GM21528 (cell line): ENCODE data around the gene PLD5.
"Not testable (repeated sequence)": the region's sequence is repeated elsewhere in the genome, so short reads cannot be mapped to it uniquely, and the experiment has no call there.

Experiments used
- ATAC-seq: cut with Tn5 transposase; IDR thresholded peaks from one replicate; pipeline ENCODE4 v1.9.1; 2021; ENCODE audit warnings: mild to moderate bottlenecking, moderate library complexity; ENCODE audit not compliant: unreplicated experiment, low FRiP score

Gene PLD5

GRCh38 chr1:242219298-242219901 is 305.1 kb downstream of the PLD5 start:
- no peak for ATAC-seq

DNA sequence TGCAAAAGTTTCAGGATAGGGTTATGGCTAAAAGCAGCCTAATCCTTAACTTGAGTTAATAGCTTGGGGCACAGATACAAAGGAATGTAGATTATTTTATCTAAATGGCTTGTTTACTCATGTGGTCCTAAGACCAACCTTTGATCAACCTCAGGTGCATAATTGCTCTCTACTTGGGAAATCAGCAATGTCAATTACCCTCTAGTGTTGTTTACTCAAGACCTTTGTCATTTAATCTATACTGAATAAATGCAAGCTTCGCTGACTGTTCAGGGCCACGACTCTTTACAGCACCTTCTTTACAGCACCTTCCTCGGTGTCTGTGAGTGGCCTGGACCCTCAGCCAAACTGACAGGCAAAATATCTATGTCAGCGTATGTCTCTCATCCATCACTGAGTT is 308.1 kb downstream of the PLD5 start:
- no peak for ATAC-seq

DNA sequence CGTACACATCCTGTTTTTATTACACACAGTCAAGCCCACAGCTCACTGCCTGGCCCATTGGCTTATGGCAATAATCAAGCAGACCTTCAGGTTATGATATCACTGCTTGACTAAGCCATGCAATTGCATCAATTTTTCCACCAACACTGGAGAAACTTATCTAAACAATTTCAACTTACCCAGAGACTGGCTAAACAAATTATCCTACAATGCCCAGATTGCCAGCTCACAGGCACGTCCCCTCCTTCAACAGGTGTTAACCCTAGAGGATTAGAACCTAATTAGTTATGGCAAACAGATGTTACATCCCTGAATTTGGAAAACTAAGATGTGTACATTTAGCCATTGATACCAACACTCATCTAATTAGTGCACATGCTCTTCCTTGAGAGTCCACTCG is 310.0 kb downstream of the PLD5 start:
- ATAC-seq: not testable (repeated sequence)

- ATAC-seq: not testable (repeated sequence)
Measured at GRCh38 chr1:242212961-242213360, 311.5 kb downstream of the PLD5 start.

- ATAC-seq: no peak
Measured at GRCh38 chr1:242212401-242212800, 312.1 kb downstream of the PLD5 start.

DNA sequence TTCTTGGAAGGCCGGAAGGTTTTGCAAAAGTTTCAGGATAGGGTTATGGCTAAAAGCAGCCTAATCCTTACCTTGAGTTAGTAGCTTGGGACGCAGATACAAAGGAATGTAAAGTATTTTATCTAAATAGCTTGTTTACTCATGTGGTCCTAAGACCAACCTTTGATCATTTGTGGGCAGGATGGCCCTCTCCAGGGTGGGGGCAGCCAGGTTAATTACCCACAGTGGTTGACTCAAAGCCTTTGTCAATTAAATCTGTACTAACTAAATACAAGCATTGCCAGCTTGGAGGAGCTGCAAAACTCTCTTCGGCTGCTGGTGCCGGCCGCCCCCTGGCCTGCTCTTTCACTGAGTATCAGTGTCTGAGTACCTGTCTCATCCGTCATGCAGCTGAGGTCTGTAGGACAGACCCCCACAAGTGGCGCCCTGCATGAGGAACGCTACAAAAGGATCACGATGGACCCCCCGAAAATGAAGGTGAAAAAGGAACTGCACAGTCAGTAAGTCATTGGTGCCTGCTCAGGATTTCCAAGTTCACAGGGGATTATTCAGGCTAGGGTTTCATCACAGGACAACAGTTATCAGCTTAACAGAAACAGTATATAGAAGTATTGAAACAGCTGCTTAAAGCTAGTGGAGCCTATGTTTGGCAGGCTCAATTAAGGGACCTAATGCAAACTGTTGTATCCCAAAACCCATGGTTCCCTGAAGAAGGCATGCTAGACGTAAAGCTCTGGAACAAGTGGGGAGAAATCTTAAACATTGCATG is 313.1 kb downstream of the PLD5 start:
- ATAC-seq: no peak

GRCh38 chr1:242210316-242210715 is 314.2 kb downstream of the PLD5 start:
- ATAC-seq: not testable (repeated sequence)

- no peak for ATAC-seq
Measured at GRCh38 chr1:242209063-242209462, 315.4 kb downstream of the PLD5 start.

DNA sequence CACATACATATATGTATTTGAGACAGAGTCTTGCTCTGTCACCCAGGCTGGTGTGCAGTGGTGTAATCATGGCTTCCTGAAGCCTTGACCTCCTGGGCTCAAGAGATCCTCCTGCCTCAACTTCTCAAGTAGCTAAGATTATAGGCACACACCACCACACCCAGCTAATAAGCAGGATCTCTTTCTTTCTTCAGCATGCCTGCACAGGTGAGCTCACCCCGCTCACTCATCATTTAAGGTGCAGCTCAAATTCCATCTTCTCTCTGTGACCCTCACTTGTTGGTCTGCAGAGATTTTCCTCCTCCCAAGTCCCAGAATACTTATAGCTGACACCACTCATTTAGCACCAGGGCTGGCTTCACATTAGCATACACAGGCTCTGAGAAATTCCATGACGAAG is 316.5 kb downstream of the PLD5 start:
- ATAC-seq: no peak

GRCh38 chr1:242206994-242207393 is 317.5 kb downstream of the PLD5 start:
- no peak for ATAC-seq

DNA sequence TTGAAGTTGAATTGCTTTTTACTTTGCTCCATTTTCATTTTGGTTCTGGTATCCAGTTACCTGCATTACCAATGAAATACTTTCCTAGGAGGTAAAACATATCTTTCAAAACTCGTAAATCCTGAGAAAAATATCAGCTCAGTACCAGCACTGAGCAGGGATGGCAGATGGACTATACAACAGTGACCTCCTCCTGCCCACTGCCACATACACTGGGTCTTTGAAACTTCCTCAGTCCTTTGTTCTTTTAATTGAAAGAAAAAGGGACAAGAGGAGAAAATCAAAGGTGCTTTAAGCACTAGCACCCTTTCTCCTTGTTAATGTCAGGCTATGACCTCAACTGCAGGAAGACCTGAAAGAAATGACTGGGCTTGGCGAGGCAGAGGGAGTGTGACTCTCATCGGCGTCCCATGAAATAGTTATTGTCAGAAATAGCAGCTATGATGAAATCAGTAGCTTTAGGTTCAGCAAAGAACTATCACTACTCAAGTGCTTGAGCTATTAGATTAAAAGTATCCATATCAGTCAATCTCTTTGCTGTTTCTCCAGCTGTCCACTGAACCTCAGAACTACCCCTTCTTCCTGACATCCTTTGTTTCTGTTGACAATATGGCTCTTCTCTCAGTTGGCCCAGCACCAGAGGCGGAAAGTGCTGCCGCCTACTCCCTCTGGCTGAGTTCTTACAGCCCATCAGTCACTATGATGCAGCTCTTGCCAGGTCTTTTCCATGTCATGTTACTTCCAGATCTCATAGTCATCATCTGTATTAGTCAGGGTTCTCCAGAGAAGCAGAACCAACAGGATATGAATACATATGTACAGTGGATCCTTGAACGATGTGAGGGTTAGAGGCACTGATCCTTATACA is 318.6 kb downstream of the PLD5 start:
- no peak for ATAC-seq

- no peak for ATAC-seq
Measured at GRCh38 chr1:242203262-242203661, 321.2 kb downstream of the PLD5 start.

DNA sequence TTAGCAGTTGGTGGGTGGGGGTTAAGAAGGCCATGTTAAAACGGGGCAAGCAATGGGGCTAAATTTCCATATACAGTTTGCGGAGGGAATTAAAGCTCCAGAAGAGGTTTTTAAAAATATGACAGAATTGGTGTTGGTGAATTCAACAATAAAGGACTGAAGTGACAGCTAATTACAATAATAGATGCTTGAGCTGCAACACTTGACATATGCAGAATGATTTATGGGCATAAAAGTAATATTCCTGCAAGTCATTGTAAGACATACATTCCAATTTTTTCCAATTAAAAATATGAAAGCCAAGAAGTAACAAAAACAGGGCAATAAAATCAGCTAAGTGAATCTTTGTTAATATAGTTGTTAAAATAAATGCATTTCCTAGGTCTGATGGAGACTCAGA is 323.4 kb downstream of the PLD5 start:
- ATAC-seq: no peak

DNA sequence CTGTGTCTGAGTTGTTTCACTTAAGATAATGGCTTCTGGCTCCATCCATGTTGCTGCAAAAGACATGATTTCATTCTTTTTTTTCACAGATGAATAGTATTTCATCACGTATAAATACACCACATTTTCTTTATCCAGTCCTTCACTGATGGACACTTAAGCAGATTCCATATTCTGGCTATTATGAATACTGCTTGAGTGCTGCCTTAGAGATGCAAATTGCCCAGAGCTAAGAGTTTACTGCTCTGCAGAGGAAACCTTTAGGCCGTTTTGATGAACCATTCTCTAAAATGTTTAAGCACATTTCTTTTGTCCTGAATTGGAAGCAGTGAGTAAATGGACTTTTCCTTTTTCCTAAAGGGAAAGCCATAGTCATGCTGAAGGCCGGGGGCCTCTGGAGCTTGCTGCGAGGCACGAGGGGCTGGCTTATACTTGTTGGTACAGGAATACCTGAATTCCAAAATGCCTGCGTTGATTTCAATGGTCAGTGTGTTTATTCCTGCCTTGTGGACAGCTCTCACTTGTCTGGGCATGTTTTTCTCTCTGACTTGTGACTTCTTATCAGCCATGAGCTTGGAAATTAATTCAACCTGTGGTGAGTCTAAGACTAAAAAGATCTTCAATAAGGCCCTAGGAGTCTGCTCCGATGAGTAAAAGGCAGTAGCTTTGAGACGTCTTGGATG is 324.6 kb downstream of the PLD5 start:
- no peak for ATAC-seq

DNA sequence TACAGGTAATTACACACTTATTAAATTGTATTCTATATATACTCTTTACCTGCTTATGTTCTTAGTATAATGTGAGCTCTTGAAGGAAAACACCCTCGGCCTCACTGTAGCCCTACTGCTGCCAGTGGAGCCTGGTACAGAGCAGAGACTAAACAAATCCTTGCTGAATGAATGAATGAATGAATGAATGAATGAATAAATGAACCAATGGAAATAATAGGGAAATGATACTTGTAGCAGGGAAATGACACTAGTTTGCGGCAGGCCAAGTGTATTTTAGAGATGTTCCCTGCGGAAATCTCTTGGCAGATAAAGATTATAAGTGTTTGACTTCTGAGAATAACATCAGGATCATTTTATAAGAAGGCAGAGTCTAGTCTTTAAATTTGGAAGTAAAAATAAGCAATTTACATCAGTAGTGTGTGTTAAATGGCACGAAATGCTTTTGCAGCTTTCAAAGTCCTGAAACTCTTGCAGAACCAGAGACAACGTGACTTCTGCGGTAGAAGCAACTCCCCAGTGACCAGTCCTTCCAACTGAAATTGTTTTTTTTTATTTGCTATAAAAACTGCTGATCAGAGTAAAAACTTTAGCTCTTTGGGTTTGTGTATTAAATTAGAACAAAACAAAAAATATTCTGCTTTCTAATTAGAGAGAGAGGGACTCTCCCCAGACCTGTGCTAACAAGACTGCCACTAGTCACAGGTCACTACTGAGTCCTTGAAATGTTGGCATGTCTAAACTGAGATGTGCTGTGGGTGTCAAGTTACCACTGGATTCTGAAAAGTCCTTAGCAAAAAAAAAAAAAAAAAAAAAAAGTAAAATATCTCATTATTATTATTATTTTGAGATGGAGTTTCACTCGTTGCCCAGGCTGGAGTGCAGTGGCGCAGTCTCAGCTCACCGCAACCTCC is 326.3 kb downstream of the PLD5 start:
- no peak for ATAC-seq

DNA sequence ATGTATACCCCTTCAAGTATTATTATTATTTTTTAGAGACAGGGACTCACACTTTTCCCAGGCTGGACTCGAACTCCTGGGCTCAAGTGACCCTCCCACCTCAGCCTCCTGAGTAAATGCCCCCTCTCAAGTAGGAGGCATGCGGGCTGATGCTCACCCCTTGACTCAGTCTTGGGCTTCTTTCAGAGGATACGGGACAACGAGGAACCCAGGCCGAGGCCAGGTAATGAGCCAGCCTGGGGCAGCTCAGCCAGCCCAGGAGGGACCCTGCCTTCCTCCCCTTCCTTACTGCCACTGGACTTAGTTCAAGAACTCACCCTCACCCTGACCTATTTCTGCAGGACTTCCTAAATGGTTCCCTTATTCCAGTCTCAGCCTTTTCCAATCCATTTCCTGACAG is 327.6 kb downstream of the PLD5 start:
- no peak for ATAC-seq

DNA sequence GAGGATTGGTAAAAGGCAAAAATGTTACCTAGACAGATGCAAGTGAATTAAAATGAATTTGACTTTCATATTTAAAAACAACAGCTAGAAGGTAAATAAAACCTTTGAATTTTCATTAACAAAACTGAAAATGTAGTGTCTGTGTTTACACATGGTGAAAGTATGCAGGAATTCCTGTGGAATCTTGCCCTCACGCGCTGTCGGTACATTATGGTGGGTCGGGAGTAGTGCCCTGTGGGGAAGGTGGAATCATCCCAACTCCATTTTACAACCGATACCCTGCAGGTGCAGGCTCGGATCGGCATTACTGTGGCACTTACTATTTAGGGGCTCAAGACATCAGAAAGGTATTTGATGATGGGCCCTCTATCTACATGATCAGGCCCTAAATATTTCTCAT is 328.4 kb downstream of the PLD5 start:
- ATAC-seq: no peak

GRCh38 chr1:242189591-242189990 is 334.9 kb downstream of the PLD5 start:
- no peak for ATAC-seq

DNA sequence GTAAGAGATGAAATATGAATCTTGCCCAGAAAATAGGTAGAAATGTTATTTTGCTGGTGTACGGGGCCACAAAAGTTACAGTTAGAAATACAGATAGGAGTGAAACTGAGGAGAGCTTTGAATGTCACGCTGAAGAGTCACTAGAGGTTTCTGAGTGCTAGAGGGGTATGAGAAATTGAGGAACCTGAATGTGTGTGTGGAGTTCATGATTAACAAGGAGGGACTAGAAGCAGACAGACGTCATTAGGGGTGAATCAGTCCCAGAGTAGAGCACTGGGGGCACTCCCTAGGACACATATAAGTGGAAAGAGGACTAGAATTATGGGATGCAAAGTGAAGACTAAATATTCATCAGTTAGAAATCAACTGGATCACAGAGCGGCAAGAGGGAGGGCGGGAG is 336.7 kb downstream of the PLD5 start:
- peak; percentile 80 for ATAC-seq

- ATAC-seq: no peak
Measured at GRCh38 chr1:242187171-242187570, 337.3 kb downstream of the PLD5 start.
